HCT116 (cell line): ENCODE data around the gene GAB2. TPM values are rescaled to one million over a fixed set of nuclear protein-coding genes. Genes with fewer than 3 reads are reported as not detected.

ENCODE experiments used
- ATAC-seq: fragments of 200-7000 bp; cut with Tn5 transposase; 2 replicates; pipeline ENCODE4 v1.9.1; 2020; ENCODE audit warnings: mild to moderate bottlenecking, moderate library complexity
- BruUV-seq: library from RNA; stranded (reverse); fragments of 400-500 nt; replicated peaks from 2 replicates; lab custom pipeline; 2021; lab: Mats Ljungman, UMichigan
- CTCF ChIA-PET: fragments of 300-600 bp; sonication (Branson Sonifier 250); formaldehyde crosslinking; loops from one replicate; lab custom pipeline; 2021; ENCODE audit warnings: antibody characterized with exemption; lab: Charles Lee
- POLR2A ChIA-PET: fragments of 300-600, 350-600 bp; sonication (Branson Sonifier 250); formaldehyde crosslinking; loops from one replicate; lab custom pipeline; 2021; ENCODE audit warnings: antibody characterized with exemption; lab: Charles Lee
- RAD21 ChIA-PET, 2 experiments: fragments of 300-600 bp; sonication (Branson Sonifier 250); formaldehyde crosslinking; loops; one replicate each; lab custom pipeline; 2023; ENCODE audit warnings: low total read pairs in 2 of 2; ENCODE audit not compliant: uncharacterized antibody in 2 of 2, unreplicated experiment in 2 of 2, low non-redundant PET in 1 of 2; lab: Charles Lee
- DNase-seq: peaks from one replicate; pipeline ENCODE4 v3.0.0-alpha.2; 2010; ENCODE audit warnings: low read depth, low spot score
- H2AFZ ChIP-seq: fragments of 200-600 bp; shearing (Covaris generic), sonication (generic); 2 replicates; pipeline ENCODE4 v1.6.1; 2017; ENCODE audit warnings: low read depth, mixed run types, mixed read lengths, antibody characterized with exemption, low read length; ENCODE audit not compliant: poor library complexity, severe bottlenecking
- H3K27ac ChIP-seq: 2 replicates; pipeline ENCODE4 v1.5.1; 2012; ENCODE audit warnings: low read depth, low read length
- H3K27me3 ChIP-seq: fragments of 200-600 bp; sonication (generic); 2 replicates; pipeline ENCODE4 v1.6.1; 2016; ENCODE audit warnings: mixed run types, low read length, mixed read lengths; ENCODE audit not compliant: insufficient read depth
- H3K36me3 ChIP-seq, 2 experiments: fragments of 200-500 bp in 1 of 2; fragments of 200-600 bp in 1 of 2; sonication (Bioruptor generic) in 1 of 2; sonication (generic) in 1 of 2; 2 replicates each; pipeline versions ENCODE4 v1.5.1 to v1.6.1; 2014 to 2016; ENCODE audit warnings: low read length in 2 of 2, inconsistent platforms in 1 of 2, mixed read lengths in 1 of 2, mixed run types in 1 of 2; ENCODE audit not compliant: insufficient read depth in 2 of 2, control insufficient read depth in 1 of 2
- H3K4me1 ChIP-seq, 2 experiments: fragments of 200-600 bp in 1 of 2; sonication (generic) in 1 of 2; 2 replicates each; pipeline versions ENCODE4 v1.5.1 to v1.6.1; 2012 to 2017; ENCODE audit warnings: low read length in 2 of 2, inconsistent platforms in 1 of 2, mild to moderate bottlenecking in 1 of 2, mixed read lengths in 1 of 2, mixed run types in 1 of 2, moderate library complexity in 1 of 2; ENCODE audit not compliant: insufficient read depth in 2 of 2, control insufficient read depth in 1 of 2
- H3K4me2 ChIP-seq: fragments of 200-600 bp; sonication (generic); 2 replicates; pipeline ENCODE4 v1.6.1; 2017; ENCODE audit warnings: mixed run types, low read length, mixed read lengths
- H3K4me3 ChIP-seq, 2 experiments: fragments of 200-600 bp in 1 of 2; sonication (generic) in 1 of 2; replicated peaks in 1 of 2; 2 replicates each; pipeline ENCODE4 v1.5.1; 2011 to 2016; ENCODE audit warnings: low read length in 2 of 2, control low read depth in 1 of 2, low read depth in 1 of 2, mild to moderate bottlenecking in 1 of 2, mixed read lengths in 1 of 2, mixed run types in 1 of 2
- H3K79me2 ChIP-seq: fragments of 200-600 bp; sonication (generic); 2 replicates; pipeline ENCODE4 v1.6.1; 2017; ENCODE audit warnings: mild to moderate bottlenecking, mixed run types, low read length, moderate library complexity, mixed read lengths; ENCODE audit not compliant: insufficient read depth
- H3K9ac ChIP-seq: fragments of 200-600 bp; sonication (generic); 2 replicates; pipeline ENCODE4 v1.6.1; 2016; ENCODE audit warnings: low read length, mixed read lengths
- H3K9me2 ChIP-seq: fragments of 200-600 bp; sonication (generic), shearing (Covaris generic); 2 replicates; pipeline ENCODE4 v1.6.1; 2017; ENCODE audit warnings: mixed run types, mild to moderate bottlenecking, moderate library complexity; ENCODE audit not compliant: insufficient read depth
- H3K9me3 ChIP-seq, 2 experiments: fragments of 200-500 bp in 1 of 2; fragments of 200-600 bp in 1 of 2; sonication (Bioruptor generic) in 1 of 2; sonication (generic) in 1 of 2; 2 replicates each; pipeline ENCODE4 v1.6.1; 2014 to 2017; ENCODE audit warnings: low read length in 2 of 2, mixed read lengths in 2 of 2, inconsistent platforms in 1 of 2, low read depth in 1 of 2, mild to moderate bottlenecking in 1 of 2, mixed run types in 1 of 2, moderate library complexity in 1 of 2; ENCODE audit not compliant: control insufficient read depth in 1 of 2, insufficient read depth in 1 of 2
- H4K20me1 ChIP-seq: fragments of 200-600 bp; sonication (generic), shearing (Covaris generic); 2 replicates; pipeline ENCODE4 v1.6.1; 2017; ENCODE audit warnings: mixed run types, mild to moderate bottlenecking, moderate library complexity; ENCODE audit not compliant: insufficient read depth
- ATF3 ChIP-seq: IDR thresholded peaks from 2 replicates; pipeline ENCODE4 v1.6.1; 2012
- CBX3 ChIP-seq: IDR thresholded peaks from 2 replicates; pipeline ENCODE4 v1.6.1; 2012; ENCODE audit warnings: low read depth
- EGR1 ChIP-seq: IDR thresholded peaks from 2 replicates; pipeline ENCODE4 v1.6.1; 2012; ENCODE audit warnings: low read depth
- FOSL1 ChIP-seq: IDR thresholded peaks from 2 replicates; pipeline ENCODE4 v1.6.1; 2012; ENCODE audit warnings: low read depth
- MAX ChIP-seq: IDR thresholded peaks from 2 replicates; pipeline ENCODE4 v1.6.1; 2012
- SRF ChIP-seq: IDR thresholded peaks from 2 replicates; pipeline ENCODE4 v1.6.1; 2012; ENCODE audit warnings: low read depth
- ZFX ChIP-seq: fragments of 450-650 bp; IDR thresholded peaks from 2 replicates; pipeline ENCODE4 v1.6.1; 2017
- ZNF274 ChIP-seq: fragments of 200-500 bp; sonication (Bioruptor generic); IDR thresholded peaks from 2 replicates; pipeline ENCODE4 v1.6.1; 2014; ENCODE audit warnings: mild to moderate bottlenecking, low read depth, low read length, inconsistent platforms
- intact Hi-C: fragments of 100-400 bp; cut with micrococcal nuclease; formaldehyde crosslinking; loops from 2 replicates; pipeline ENCODE4 v1.10.0; 2022
- total RNA-seq: library from RNA; stranded (reverse); gene quantifications from one replicate; pipeline ENCODE4 v1.2.1, GENCODE V29; 2021; ENCODE audit not compliant: unreplicated experiment

Gene GAB2
- total RNA-seq, 1 experiment from 2014 or later = 1.9 TPM

GRCh38 chr11:78200553-78200952 lies 217.1 kb downstream of the GAB2 start:
- CTCF ChIA-PET = no interaction called here
- Histone ChIP-seq H3K27me3 (no peaks in the 10 kb centered on the region), H3K4me3 (no peak overlapping the region), H3K4me1 (no peaks in the 10 kb centered on the region), H3K27ac (no peak overlapping the region), H3K4me2 (no peak overlapping the region), H3K9me2 (no peaks in the 10 kb centered on the region), H3K79me2 (no peaks in the 10 kb centered on the region), H2AFZ (no peak overlapping the region), H4K20me1 (no peaks in the 10 kb centered on the region), H3K9me3 (no peaks in the 10 kb centered on the region), H3K36me3 (no peaks in the 10 kb centered on the region), H3K9ac (no peak overlapping the region)
- ATAC-seq (no peak), DNase-seq (no peak)
- POLR2A ChIA-PET = no interaction called here
- RAD21 ChIA-PET = no interaction called here
- intact Hi-C loops = no loop called here
- no peak for TF ChIP-seq ZFX
- TF ChIP-seq MAX = no peak
- TF ChIP-seq ZNF274 = no peak
- TF ChIP-seq FOSL1 = no peak
- TF ChIP-seq ATF3 = no peak
- TF ChIP-seq EGR1 = no peak
- no peak for TF ChIP-seq SRF
- no TSS peak for BruUV-seq

- no peak for ATAC-seq
- POLR2A ChIA-PET = no interaction called here
- no peak overlapping the region for H3K9ac ChIP-seq
Observed at GRCh38 chr11:78200061-78200460, 217.6 kb downstream of the GAB2 start.

More at GRCh38 chr11:78200061-78200460, 217.6 kb downstream of the GAB2 start:
- TF ChIP-seq CBX3 = no peak
- Histone ChIP-seq H3K4me3 (no peak overlapping the region), H3K9me3 (no peaks in the 10 kb centered on the region), H3K79me2 (no peaks in the 10 kb centered on the region), H2AFZ (no peak overlapping the region), H3K36me3 (no peaks in the 10 kb centered on the region), H3K4me2 (no peak overlapping the region), H3K9me2 (no peaks in the 10 kb centered on the region), H3K4me1 (no peaks in the 10 kb centered on the region), H3K27me3 (no peaks in the 10 kb centered on the region), H3K27ac (no peak overlapping the region), H4K20me1 (no peaks in the 10 kb centered on the region)
- no TSS peak for BruUV-seq
- ChIA-PET RAD21 (no interaction called here), CTCF (no interaction called here)
- intact Hi-C loops = no loop called here
- DNase-seq = no peak
